ENCODE results near the gene CCND2.

The CCND2 gene

GRCh38 chr12:4228122-4228580 is 45.4 kb upstream of the CCND2 start:
- no peak overlapping the region for H3K4me3 ChIP-seq (ENCODE audit: low read length)
- no peak overlapping the region for H3K9ac ChIP-seq (ENCODE audit: low read length)

DNA sequence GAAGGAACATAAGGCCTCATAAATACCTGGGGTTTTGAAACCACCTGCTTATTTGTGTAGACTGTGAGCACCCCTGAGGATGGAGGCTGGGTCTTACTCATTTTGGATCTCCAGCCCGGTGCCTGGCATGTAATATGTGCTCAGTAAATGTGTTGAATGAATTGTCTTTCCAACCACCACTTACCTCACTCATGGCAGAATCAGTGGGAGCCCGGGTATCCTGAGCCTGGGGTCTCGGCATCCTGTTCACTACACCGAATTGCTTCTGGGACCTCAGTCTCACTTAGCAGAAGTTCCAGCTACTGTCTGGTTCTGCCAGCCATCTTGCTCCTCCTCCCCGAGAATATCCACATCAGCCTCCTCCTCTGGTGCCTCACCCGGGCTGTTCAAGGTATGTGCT is 43.0 kb upstream of the CCND2 start:
- no peak overlapping the region for H2AFZ ChIP-seq (ENCODE audit: low read depth, low read length)
- H3K4me1 ChIP-seq (ENCODE audit: low read length): 0 out of 2 replicates have a peak, but pooled peaks cover under 1% of the 10 kb centered on the region
- H3K9ac ChIP-seq (ENCODE audit: low read length): no peak overlapping the region
- no peaks in the 10 kb centered on the region for H3K79me2 ChIP-seq (ENCODE audit: low read length)
- TF ChIP-seq EZH2phosphoT487 (IDR thresholded peaks at IDR 0.05; ENCODE audit: low read depth) (no peak), CTCF (IDR thresholded peaks at IDR 0.05; ENCODE audit: low read depth, low read length) (no peak)
- no peaks in the 10 kb centered on the region for H4K20me1 ChIP-seq (ENCODE audit: insufficient read depth, low read length)
- no peaks in the 10 kb centered on the region; the same call in 1 of the 2 replicates for H3K9me3 ChIP-seq (ENCODE audit: insufficient read depth, low read length)
- H3K4me2 ChIP-seq (ENCODE audit: low read length): no peak overlapping the region
- peaks cover 23% of the 10 kb centered on the region for H3K27me3 ChIP-seq (ENCODE audit: low read depth, low read length)
- no peaks in the 10 kb centered on the region for H3K36me3 ChIP-seq (replicated peaks; ENCODE audit: low read depth, low read length)
- no peak overlapping the region for H3K27ac ChIP-seq (ENCODE audit: low read length)
- no peak overlapping the region for H3K4me3 ChIP-seq (ENCODE audit: low read length)

More at GRCh38 chr12:4228122-4228580, 45.4 kb upstream of the CCND2 start:
- Histone ChIP-seq H3K36me3 (replicated peaks; ENCODE audit: low read depth, low read length) (no peaks in the 10 kb centered on the region), H3K4me2 (ENCODE audit: low read length) (no peak overlapping the region), H3K27me3 (ENCODE audit: low read depth, low read length) (peaks cover 7% of the 10 kb centered on the region; the same call in 1 of the 2 replicates), H3K4me1 (ENCODE audit: low read length) (peaks cover 24% of the 10 kb centered on the region), H4K20me1 (ENCODE audit: insufficient read depth, low read length) (no peaks in the 10 kb centered on the region), H3K9me3 (ENCODE audit: insufficient read depth, low read length) (no peaks in the 10 kb centered on the region), H3K27ac (ENCODE audit: low read length) (no peak overlapping the region), H3K79me2 (ENCODE audit: low read length) (no peaks in the 10 kb centered on the region), H2AFZ (ENCODE audit: low read depth, low read length) (no peak overlapping the region)
- TF ChIP-seq EZH2phosphoT487 (IDR thresholded peaks at IDR 0.05; ENCODE audit: low read depth) (no peak), CTCF (IDR thresholded peaks at IDR 0.05; ENCODE audit: low read depth, low read length) (no peak)

- H4K20me1 ChIP-seq (ENCODE audit: insufficient read depth, low read length): no peaks in the 10 kb centered on the region
- peaks cover 13% of the 10 kb centered on the region for H3K9me3 ChIP-seq (ENCODE audit: insufficient read depth, low read length)
- no peaks in the 10 kb centered on the region for H3K79me2 ChIP-seq (ENCODE audit: low read length)
- H3K27ac ChIP-seq (ENCODE audit: low read length): no peak overlapping the region
- H3K9ac ChIP-seq (ENCODE audit: low read length): no peak overlapping the region
- peaks cover 6% of the 10 kb centered on the region for H3K36me3 ChIP-seq (replicated peaks; ENCODE audit: low read depth, low read length)
- peaks cover 14% of the 10 kb centered on the region for H3K27me3 ChIP-seq (ENCODE audit: low read depth, low read length)
- H3K4me2 ChIP-seq (ENCODE audit: low read length): no peak overlapping the region
- H3K4me1 ChIP-seq (ENCODE audit: low read length): peaks cover 25% of the 10 kb centered on the region
- H2AFZ ChIP-seq (ENCODE audit: low read depth, low read length): no peak overlapping the region
- H3K4me3 ChIP-seq (ENCODE audit: low read length): no peak overlapping the region
- no peak for TF ChIP-seq CTCF (IDR thresholded peaks at IDR 0.05; ENCODE audit: low read depth, low read length)
- no peak for TF ChIP-seq EZH2phosphoT487 (IDR thresholded peaks at IDR 0.05; ENCODE audit: low read depth)
These were observed 35.0 kb upstream of the CCND2 start for GRCh38 chr12:4238577-4238976.

DNA sequence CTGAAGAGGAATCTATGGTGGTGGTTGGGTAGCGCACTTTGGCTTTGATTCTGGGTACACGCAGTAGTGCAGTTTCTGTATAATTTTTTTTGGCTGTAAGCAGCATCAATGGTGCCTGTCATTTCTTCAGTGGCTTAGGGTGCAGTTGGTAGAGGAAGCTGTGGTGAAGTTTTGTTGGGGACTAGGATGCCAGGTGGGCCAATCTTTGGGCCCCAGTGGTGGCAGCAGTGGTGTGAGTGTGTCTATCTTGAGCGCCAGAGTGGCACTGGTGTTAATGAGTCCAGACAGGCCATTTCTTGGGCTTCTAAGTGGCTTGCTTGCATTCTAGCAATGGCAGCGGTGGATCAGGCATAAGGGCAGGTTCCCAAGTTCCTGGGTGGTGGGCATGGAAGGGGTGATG is 33.8 kb upstream of the CCND2 start:
- H3K4me3 ChIP-seq (ENCODE audit: low read length): no peak overlapping the region
- no peak overlapping the region for H3K4me2 ChIP-seq (ENCODE audit: low read length)
- no peak for TF ChIP-seq CTCF (IDR thresholded peaks at IDR 0.05; ENCODE audit: low read depth, low read length)
- TF ChIP-seq EZH2phosphoT487 (IDR thresholded peaks at IDR 0.05; ENCODE audit: low read depth): no peak
- peaks cover 36% of the 10 kb centered on the region for H3K4me1 ChIP-seq (ENCODE audit: low read length)
- H3K79me2 ChIP-seq (ENCODE audit: low read length): no peaks in the 10 kb centered on the region
- H3K27me3 ChIP-seq (ENCODE audit: low read depth, low read length): peaks cover 8% of the 10 kb centered on the region; the same call in 1 of the 2 replicates
- no peaks in the 10 kb centered on the region for H4K20me1 ChIP-seq (ENCODE audit: insufficient read depth, low read length)
- H3K27ac ChIP-seq (ENCODE audit: low read length): no peak overlapping the region
- no peak overlapping the region for H3K9ac ChIP-seq (ENCODE audit: low read length)
- H3K9me3 ChIP-seq (ENCODE audit: insufficient read depth, low read length): peaks cover 13% of the 10 kb centered on the region
- H2AFZ ChIP-seq (ENCODE audit: low read depth, low read length): no peak overlapping the region
- peaks cover 6% of the 10 kb centered on the region for H3K36me3 ChIP-seq (replicated peaks; ENCODE audit: low read depth, low read length)

All from OCI-LY3 (cell line).